ENCODE data around the gene SVOP. TPM values are rescaled to one million over a fixed set of nuclear protein-coding genes. Genes with fewer than 3 reads are reported as not detected.
"Not testable (repeated sequence)": the region's sequence is repeated elsewhere in the genome, so short reads cannot be mapped to it uniquely, and the experiment has no call there.

SVOP gene
- total RNA-seq, 6 experiments from 2014 or later: not detected

DNA sequence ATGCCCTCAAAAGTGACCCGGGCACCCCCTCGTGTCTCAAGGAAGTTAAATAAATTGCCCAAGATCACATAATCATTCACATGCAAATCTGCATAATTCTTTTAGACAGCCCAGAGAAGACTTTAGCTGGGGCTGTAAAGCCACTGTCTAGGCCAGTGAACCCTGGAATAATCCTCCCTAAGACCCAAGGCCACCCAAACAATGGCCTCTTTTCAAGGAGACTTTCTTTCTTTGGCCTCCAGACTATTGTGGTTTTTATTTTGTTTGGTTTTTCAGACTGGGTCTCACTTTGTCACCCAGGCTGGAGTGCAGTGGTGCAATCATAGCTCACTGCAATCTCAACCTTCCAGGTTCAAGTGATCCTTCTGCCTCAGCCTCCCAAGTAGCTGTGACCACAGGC, 10.6 kb downstream of the SVOP start:
- 56% methylated on average over 2 of the region's 2 CpGs for WGBS (ENCODE audit: insufficient coverage, low coverage, low lambda C conversion rate, missing lambda C conversion rate)
- DNase-seq (no peak), ATAC-seq (no peak)
- Histone ChIP-seq H3K36me3 (no peaks in the 10 kb centered on the region), H3K4me1 (no peaks in the 10 kb centered on the region), H3K9me3 (no peaks in the 10 kb centered on the region), H3K27ac (no peak overlapping the region), H3K4me3 (no peak overlapping the region), H3K27me3 (no peaks in the 10 kb centered on the region)
- intact Hi-C loops (cut with DNase I): no loop called here
- no peak for TF ChIP-seq POLR2A (IDR thresholded peaks at IDR 0.05)
- TF ChIP-seq, protein P1, sequence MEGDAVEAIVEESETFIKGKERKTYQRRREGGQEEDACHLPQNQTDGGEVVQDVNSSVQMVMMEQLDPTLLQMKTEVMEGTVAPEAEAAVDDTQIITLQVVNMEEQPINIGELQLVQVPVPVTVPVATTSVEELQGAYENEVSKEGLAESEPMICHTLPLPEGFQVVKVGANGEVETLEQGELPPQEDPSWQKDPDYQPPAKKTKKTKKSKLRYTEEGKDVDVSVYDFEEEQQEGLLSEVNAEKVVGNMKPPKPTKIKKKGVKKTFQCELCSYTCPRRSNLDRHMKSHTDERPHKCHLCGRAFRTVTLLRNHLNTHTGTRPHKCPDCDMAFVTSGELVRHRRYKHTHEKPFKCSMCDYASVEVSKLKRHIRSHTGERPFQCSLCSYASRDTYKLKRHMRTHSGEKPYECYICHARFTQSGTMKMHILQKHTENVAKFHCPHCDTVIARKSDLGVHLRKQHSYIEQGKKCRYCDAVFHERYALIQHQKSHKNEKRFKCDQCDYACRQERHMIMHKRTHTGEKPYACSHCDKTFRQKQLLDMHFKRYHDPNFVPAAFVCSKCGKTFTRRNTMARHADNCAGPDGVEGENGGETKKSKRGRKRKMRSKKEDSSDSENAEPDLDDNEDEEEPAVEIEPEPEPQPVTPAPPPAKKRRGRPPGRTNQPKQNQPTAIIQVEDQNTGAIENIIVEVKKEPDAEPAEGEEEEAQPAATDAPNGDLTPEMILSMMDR (IDR thresholded peaks at IDR 0.05): no peak

DNA sequence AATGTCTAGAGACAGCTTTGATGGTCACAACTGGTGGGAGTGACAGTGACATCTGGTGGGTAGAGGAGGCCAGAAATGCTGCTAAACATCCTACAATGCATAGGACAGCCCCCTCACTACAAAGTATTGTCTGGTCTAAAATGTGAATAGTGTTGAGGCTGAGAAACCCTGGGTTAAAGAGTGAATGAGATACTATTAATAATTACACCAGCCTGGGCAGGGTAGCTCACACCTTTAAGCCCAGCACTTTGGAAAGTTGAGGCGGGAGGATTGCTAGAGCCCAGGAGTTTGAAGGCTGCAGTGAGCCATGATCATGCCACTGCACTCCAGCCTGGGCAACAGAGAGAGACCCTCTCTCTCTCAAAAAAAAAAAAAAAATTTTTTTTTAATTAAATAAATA, 11.1 kb downstream of the SVOP start:
- intact Hi-C loops (cut with DNase I): no loop called here
- TF ChIP-seq, protein P1 (IDR thresholded peaks at IDR 0.05): no peak
- TF ChIP-seq POLR2A (IDR thresholded peaks at IDR 0.05): no peak
- Histone ChIP-seq H3K36me3 (no peaks in the 10 kb centered on the region), H3K4me3 (no peak overlapping the region), H3K4me1 (no peaks in the 10 kb centered on the region), H3K27ac (no peak overlapping the region), H3K27me3 (no peaks in the 10 kb centered on the region), H3K9me3 (no peaks in the 10 kb centered on the region)
- no CpG with 5 or more reads among the region's 1 CpG for WGBS (ENCODE audit: insufficient coverage, low coverage, low lambda C conversion rate, missing lambda C conversion rate)
- ATAC-seq (no peak), DNase-seq (no peak)

DNA sequence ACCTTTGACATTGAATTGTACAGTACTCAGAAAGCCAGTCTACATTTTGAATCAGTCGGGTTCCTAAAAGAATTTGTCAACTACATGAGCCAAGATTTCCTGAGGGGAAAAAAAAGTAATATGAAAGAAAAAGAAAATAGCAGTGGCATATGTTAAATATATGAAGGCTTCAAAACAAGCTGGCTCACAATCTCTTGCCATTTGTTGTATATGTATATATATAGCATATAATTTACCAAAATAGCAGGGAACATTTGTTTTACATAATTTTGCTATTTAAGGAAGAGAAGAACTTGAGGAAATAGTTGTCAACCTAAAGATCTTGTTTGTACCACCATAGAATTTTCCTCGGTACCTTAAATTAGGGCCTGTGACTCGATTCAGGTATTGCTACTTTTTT, 16.9 kb downstream of the SVOP start:
- H3K27ac ChIP-seq: no peak overlapping the region
- H3K36me3 ChIP-seq: no peaks in the 10 kb centered on the region
- no peak overlapping the region for H3K4me3 ChIP-seq
- ATAC-seq: no peak
- DNase-seq: no peak
- TF ChIP-seq, protein P1 (IDR thresholded peaks at IDR 0.05): no peak
- no peak for TF ChIP-seq POLR2A (IDR thresholded peaks at IDR 0.05)
- intact Hi-C loops (cut with DNase I): no loop called here
- no peaks in the 10 kb centered on the region for H3K4me1 ChIP-seq
- 53% methylated on average over 3 of the region's 3 CpGs for WGBS (ENCODE audit: insufficient coverage, low coverage, low lambda C conversion rate, missing lambda C conversion rate)
- no peaks in the 10 kb centered on the region for H3K9me3 ChIP-seq
- H3K27me3 ChIP-seq: no peaks in the 10 kb centered on the region

DNA sequence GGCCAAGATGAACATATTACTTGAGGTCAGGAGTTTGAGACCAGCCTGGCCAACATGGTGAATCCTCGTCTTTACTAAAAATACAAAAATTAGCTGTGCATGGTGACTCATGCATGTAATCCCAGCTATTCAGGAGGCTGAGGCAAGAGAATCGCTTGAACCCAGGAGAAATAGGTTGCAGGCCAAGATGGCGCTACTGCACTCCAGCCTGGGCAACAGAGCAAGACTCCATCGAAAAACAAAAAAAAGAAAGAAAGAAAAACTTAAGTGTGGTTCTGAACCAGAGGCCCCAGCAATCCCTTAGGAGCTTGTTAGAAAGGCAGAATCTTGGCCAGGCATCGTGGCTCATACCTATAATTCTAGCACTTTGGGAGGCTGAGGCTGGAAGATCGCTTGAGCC, 24.5 kb downstream of the SVOP start:
- Histone ChIP-seq H3K4me1 (no peaks in the 10 kb centered on the region), H3K27ac (no peak overlapping the region), H3K36me3 (no peaks in the 10 kb centered on the region), H3K27me3 (no peaks in the 10 kb centered on the region), H3K4me3 (no peak overlapping the region), H3K9me3 (no peaks in the 10 kb centered on the region)
- TF ChIP-seq, protein P1 (IDR thresholded peaks at IDR 0.05): no peak
- no peak for TF ChIP-seq POLR2A (IDR thresholded peaks at IDR 0.05)
- WGBS (ENCODE audit: insufficient coverage, low coverage, low lambda C conversion rate, missing lambda C conversion rate): 80% methylated on average over 6 of the region's 6 CpGs
- ATAC-seq (no peak), DNase-seq (no peak)
- intact Hi-C loops (cut with DNase I): no loop called here

DNA sequence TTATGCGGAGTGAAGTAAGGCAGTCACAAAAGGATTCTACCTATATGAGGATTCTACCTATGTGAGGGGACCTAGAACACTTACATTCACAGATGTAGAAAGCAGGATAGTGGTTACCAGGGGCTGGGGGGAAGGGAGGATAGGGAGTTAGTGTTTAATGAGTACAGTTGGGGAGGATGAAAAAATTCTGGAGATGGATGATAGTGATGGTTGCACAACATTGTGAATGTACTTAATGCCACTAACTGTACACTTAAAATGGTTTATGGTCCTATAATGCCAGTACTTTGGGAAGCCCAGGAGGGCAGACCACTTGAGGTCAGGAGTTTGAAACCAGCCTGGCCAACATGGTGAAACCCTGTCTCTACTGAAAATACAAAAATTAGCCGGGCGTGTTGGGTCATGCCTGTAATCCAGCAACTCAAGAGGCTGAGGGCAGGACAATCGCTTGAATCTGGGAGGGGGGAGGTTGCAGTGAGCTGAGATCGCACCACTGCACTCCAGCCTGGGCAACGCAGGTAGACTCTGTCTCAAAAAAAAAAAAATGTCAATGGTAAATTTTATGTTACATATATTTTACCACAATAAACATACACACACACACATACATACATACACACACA, 25.4 kb downstream of the SVOP start:
- Histone ChIP-seq H3K27ac (no peak overlapping the region), H3K4me3 (no peak overlapping the region), H3K27me3 (no peaks in the 10 kb centered on the region), H3K9me3 (no peaks in the 10 kb centered on the region), H3K36me3 (no peaks in the 10 kb centered on the region), H3K4me1 (no peaks in the 10 kb centered on the region)
- intact Hi-C loops (cut with DNase I): no loop called here
- no peak for DNase-seq
- ATAC-seq: no peak
- WGBS (ENCODE audit: insufficient coverage, low coverage, low lambda C conversion rate, missing lambda C conversion rate): 90% methylated on average over 1 of the region's 6 CpGs
- TF ChIP-seq, protein P1 (IDR thresholded peaks at IDR 0.05): no peak
- no peak for TF ChIP-seq POLR2A (IDR thresholded peaks at IDR 0.05)

DNA sequence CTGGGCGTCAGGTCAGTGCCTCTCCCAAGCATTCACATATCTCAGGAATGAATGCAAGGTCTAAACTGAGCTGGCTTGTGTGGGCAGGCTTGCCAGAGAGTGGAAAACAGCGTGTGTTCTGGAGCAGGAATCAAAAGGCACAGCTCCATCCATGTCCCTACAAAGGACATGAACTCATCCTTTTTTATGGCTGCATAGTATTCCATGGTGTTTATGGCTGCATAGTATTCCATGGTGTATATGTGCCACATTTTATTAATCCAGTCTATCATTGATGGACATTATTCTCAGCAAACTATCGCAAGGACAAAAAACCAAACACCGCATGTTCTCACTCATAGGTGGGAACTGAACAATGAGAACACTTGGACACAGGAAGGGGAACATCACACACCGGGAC, 30.8 kb downstream of the SVOP start:
- H3K9me3 ChIP-seq; ATAC-seq; H3K27ac ChIP-seq; H3K27me3 ChIP-seq; DNase-seq; H3K36me3 ChIP-seq; H3K4me1 ChIP-seq; H3K4me3 ChIP-seq; intact Hi-C loops (cut with DNase I): not testable (repeated sequence)
- WGBS (ENCODE audit: insufficient coverage, low coverage, low lambda C conversion rate, missing lambda C conversion rate): 42% methylated on average over 4 of the region's 5 CpGs
